Loucy (cell line): ENCODE data around the gene ALDH3A1.

Experiments
- EZH2phosphoT487 ChIP-seq: fragments of 200-600 bp; IDR thresholded peaks from 2 replicates; pipeline ENCODE4 v1.6.1; 2018; ENCODE audit warnings: antibody characterized with exemption, mild to moderate bottlenecking, moderate library complexity, borderline replicate concordance
- TF ChIP-seq, protein P1 (sequence below): fragments of 200-600 bp; sonication (generic); conservative IDR thresholded peaks from 2 replicates; pipeline ENCODE4 v1.5.1; 2014; ENCODE audit warnings: mild to moderate bottlenecking, antibody characterized with exemption, low read length

DNA sequence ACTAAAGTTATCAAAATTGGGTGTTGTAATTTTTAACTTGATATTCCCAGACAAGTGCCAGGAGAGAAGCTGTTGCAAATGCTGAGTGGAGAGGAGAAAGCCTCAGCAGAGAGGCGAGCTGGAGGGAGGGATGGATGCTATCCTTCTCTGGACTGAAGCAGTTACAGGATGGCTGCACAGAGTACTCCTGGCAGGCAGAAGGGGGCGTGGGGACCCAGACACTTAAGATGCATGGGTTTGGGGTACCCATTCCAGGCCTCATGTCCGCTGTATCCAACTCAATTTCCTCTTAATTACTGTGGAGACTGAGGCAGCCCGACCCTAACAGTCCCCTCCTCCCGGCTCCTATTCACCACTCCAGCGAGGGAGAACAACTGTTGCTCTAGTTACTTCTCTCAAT is 25.4 kb upstream of the ALDH3A1 start:
- TF ChIP-seq, protein P1, sequence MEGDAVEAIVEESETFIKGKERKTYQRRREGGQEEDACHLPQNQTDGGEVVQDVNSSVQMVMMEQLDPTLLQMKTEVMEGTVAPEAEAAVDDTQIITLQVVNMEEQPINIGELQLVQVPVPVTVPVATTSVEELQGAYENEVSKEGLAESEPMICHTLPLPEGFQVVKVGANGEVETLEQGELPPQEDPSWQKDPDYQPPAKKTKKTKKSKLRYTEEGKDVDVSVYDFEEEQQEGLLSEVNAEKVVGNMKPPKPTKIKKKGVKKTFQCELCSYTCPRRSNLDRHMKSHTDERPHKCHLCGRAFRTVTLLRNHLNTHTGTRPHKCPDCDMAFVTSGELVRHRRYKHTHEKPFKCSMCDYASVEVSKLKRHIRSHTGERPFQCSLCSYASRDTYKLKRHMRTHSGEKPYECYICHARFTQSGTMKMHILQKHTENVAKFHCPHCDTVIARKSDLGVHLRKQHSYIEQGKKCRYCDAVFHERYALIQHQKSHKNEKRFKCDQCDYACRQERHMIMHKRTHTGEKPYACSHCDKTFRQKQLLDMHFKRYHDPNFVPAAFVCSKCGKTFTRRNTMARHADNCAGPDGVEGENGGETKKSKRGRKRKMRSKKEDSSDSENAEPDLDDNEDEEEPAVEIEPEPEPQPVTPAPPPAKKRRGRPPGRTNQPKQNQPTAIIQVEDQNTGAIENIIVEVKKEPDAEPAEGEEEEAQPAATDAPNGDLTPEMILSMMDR: no peak
- no peak for TF ChIP-seq EZH2phosphoT487
